MM.1S (cell line): ENCODE data around the gene ZMIZ1.

Source experiments
- DNase-seq: peaks from one replicate; pipeline ENCODE4 v3.0.0-alpha.2; 2015
- H2AFZ ChIP-seq: fragments of 300-600 bp; sonication (generic); 2 replicates; pipeline ENCODE4 v1.6.0; 2016; ENCODE audit warnings: antibody characterized with exemption, low read length
- H3F3A ChIP-seq: fragments of 300-600 bp; sonication (generic); 2 replicates; pipeline ENCODE4 v1.6.1; 2016; ENCODE audit warnings: mild to moderate bottlenecking, antibody characterized with exemption, low read length, moderate library complexity, mixed read lengths; ENCODE audit not compliant: insufficient read depth
- H3K27ac ChIP-seq: fragments of 300-600 bp; sonication (generic); 2 replicates; pipeline ENCODE4 v1.5.1; 2016; ENCODE audit warnings: mild to moderate bottlenecking, low read length
- H3K27me3 ChIP-seq: fragments of 300-600 bp; sonication (generic); replicated peaks from 2 replicates; pipeline ENCODE4 v1.6.0; 2016; ENCODE audit warnings: low read length; ENCODE audit not compliant: insufficient read depth
- H3K36me3 ChIP-seq: fragments of 300-600 bp; sonication (generic); replicated peaks from 2 replicates; pipeline ENCODE4 v1.6.1; 2016; ENCODE audit warnings: mild to moderate bottlenecking, low read length, mixed read lengths; ENCODE audit not compliant: insufficient read depth
- H3K4me1 ChIP-seq: fragments of 300-600 bp; sonication (generic); 2 replicates; pipeline ENCODE4 v1.6.1; 2016; ENCODE audit warnings: low read length, mixed read lengths
- H3K4me2 ChIP-seq: fragments of 300-600 bp; sonication (generic); 2 replicates; pipeline ENCODE4 v1.6.0; 2016; ENCODE audit warnings: low read depth, low read length
- H3K4me3 ChIP-seq: fragments of 300-600 bp; sonication (generic); 2 replicates; pipeline ENCODE4 v1.5.1; 2016; ENCODE audit warnings: low read length, mixed read lengths
- H3K79me2 ChIP-seq: fragments of 300-600 bp; sonication (generic); 2 replicates; pipeline ENCODE4 v1.6.1; 2016; ENCODE audit warnings: mixed run types, low read length, mixed read lengths
- H3K9ac ChIP-seq: fragments of 300-600 bp; sonication (generic); 2 replicates; pipeline ENCODE4 v1.6.1; 2016; ENCODE audit warnings: low read length, mixed read lengths
- H3K9me2 ChIP-seq: fragments of 300-600 bp; sonication (generic); replicated peaks from 2 replicates; pipeline ENCODE4 v1.6.1; 2016; ENCODE audit warnings: mild to moderate bottlenecking, low read length, mixed read lengths; ENCODE audit not compliant: insufficient read depth
- H3K9me3 ChIP-seq: fragments of 300-600 bp; sonication (generic); replicated peaks from 2 replicates; pipeline ENCODE4 v1.6.1; 2016; ENCODE audit warnings: mild to moderate bottlenecking, low read length, mixed read lengths; ENCODE audit not compliant: insufficient read depth
- H4K20me1 ChIP-seq: fragments of 300-600 bp; sonication (generic); 2 replicates; pipeline ENCODE4 v1.6.1; 2016; ENCODE audit warnings: mild to moderate bottlenecking, low read length, moderate library complexity, mixed read lengths; ENCODE audit not compliant: insufficient read depth
- CTCF ChIP-seq: fragments of 300-600 bp; sonication (generic); IDR thresholded peaks from 2 replicates; pipeline ENCODE4 v1.5.1; 2016; ENCODE audit warnings: antibody characterized with exemption, low read length, mixed read lengths
- EZH2 ChIP-seq: fragments of 300-600 bp; sonication (generic); optimal IDR thresholded peaks from 2 replicates; pipeline ENCODE3; 2017; ENCODE audit warnings: low read depth, mild to moderate bottlenecking, antibody characterized with exemption, low read length, mixed read lengths
- EZH2phosphoT487 ChIP-seq: fragments of 300-600 bp; sonication (generic); IDR thresholded peaks from 2 replicates; pipeline ENCODE4 v1.6.1; 2018; ENCODE audit warnings: antibody characterized with exemption, low read length

ZMIZ1 gene

GRCh38 chr10:79092292-79092896 lies 23.6 kb downstream of the ZMIZ1 start:
- Histone ChIP-seq H3K9ac (no peak overlapping the region), H3K4me2 (no peak overlapping the region)

GRCh38 chr10:79093658-79094411 lies 25.1 kb downstream of the ZMIZ1 start:
- no peaks in the 10 kb centered on the region for H4K20me1 ChIP-seq
- TF ChIP-seq EZH2 (no peak), CTCF (no peak), EZH2phosphoT487 (no peak)
- no peak overlapping the region for H2AFZ ChIP-seq
- H3K9me3 ChIP-seq: no peaks in the 10 kb centered on the region
- H3K36me3 ChIP-seq: no peaks in the 10 kb centered on the region
- H3K4me2 ChIP-seq: no peak overlapping the region
- no peak overlapping the region for H3K4me3 ChIP-seq
- DNase-seq: no peak
- H3K9ac ChIP-seq: no peak overlapping the region
- H3K4me1 ChIP-seq: peaks cover 8% of the 10 kb centered on the region
- H3K27ac ChIP-seq: no peak overlapping the region
- no peaks in the 10 kb centered on the region for H3F3A ChIP-seq
- no peaks in the 10 kb centered on the region for H3K79me2 ChIP-seq
- H3K27me3 ChIP-seq: no peaks in the 10 kb centered on the region
- no peaks in the 10 kb centered on the region for H3K9me2 ChIP-seq

More at GRCh38 chr10:79092292-79092896, 23.6 kb downstream of the ZMIZ1 start:
- Histone ChIP-seq H3K79me2 (no peaks in the 10 kb centered on the region), H3K9me2 (no peaks in the 10 kb centered on the region), H3K36me3 (no peaks in the 10 kb centered on the region), H3K27ac (no peak overlapping the region), H4K20me1 (no peaks in the 10 kb centered on the region), H3K9me3 (no peaks in the 10 kb centered on the region), H3K27me3 (no peaks in the 10 kb centered on the region), H3F3A (no peaks in the 10 kb centered on the region), H3K4me3 (no peak overlapping the region), H3K4me1 (no peaks in the 10 kb centered on the region), H2AFZ (no peak overlapping the region)
- DNase-seq: no peak
- no peak for TF ChIP-seq EZH2
- no peak for TF ChIP-seq EZH2phosphoT487
- TF ChIP-seq CTCF: no peak

GRCh38 chr10:79094412-79095175 lies 25.8 kb downstream of the ZMIZ1 start:
- H3K9me2 ChIP-seq: no peaks in the 10 kb centered on the region
- H3K4me1 ChIP-seq: peaks cover 16% of the 10 kb centered on the region
- no peak overlapping the region for H3K4me3 ChIP-seq
- H3K4me2 ChIP-seq: no peak overlapping the region
- no peak overlapping the region for H3K27ac ChIP-seq
- no peaks in the 10 kb centered on the region for H3K9me3 ChIP-seq
- no peak for TF ChIP-seq EZH2phosphoT487
- TF ChIP-seq EZH2: no peak
- TF ChIP-seq CTCF: no peak
- no peak for DNase-seq
- peaks cover 5% of the 10 kb centered on the region; the same call in 1 of the 2 replicates for H3K79me2 ChIP-seq
- H3F3A ChIP-seq: no peaks in the 10 kb centered on the region
- H2AFZ ChIP-seq: no peak overlapping the region
- no peaks in the 10 kb centered on the region for H4K20me1 ChIP-seq
- H3K27me3 ChIP-seq: no peaks in the 10 kb centered on the region
- no peak overlapping the region for H3K9ac ChIP-seq
- no peaks in the 10 kb centered on the region for H3K36me3 ChIP-seq
